WTC11 (cell line): ENCODE measurements around the gene ZMIZ1.

Experiments
- ETV6 ChIP-seq: sonication (generic); formaldehyde crosslinking; IDR thresholded peaks from 2 replicates; pipeline ENCODE4 v1.8.1; 2022; ENCODE audit warnings: mild to moderate bottlenecking, missing genetic modification reagents
- TF ChIP-seq, protein P1 (sequence below): fragments of 200-600 bp; IDR thresholded peaks from 2 replicates; pipeline ENCODE4 v1.8.0; 2022; ENCODE audit warnings: antibody characterized with exemption
- TF ChIP-seq, protein P2 (sequence below): sonication (generic); formaldehyde crosslinking; IDR thresholded peaks from 2 replicates; pipeline ENCODE4 v1.8.0; 2023; ENCODE audit warnings: missing genetic modification reagents, mild to moderate bottlenecking, borderline replicate concordance

DNA sequence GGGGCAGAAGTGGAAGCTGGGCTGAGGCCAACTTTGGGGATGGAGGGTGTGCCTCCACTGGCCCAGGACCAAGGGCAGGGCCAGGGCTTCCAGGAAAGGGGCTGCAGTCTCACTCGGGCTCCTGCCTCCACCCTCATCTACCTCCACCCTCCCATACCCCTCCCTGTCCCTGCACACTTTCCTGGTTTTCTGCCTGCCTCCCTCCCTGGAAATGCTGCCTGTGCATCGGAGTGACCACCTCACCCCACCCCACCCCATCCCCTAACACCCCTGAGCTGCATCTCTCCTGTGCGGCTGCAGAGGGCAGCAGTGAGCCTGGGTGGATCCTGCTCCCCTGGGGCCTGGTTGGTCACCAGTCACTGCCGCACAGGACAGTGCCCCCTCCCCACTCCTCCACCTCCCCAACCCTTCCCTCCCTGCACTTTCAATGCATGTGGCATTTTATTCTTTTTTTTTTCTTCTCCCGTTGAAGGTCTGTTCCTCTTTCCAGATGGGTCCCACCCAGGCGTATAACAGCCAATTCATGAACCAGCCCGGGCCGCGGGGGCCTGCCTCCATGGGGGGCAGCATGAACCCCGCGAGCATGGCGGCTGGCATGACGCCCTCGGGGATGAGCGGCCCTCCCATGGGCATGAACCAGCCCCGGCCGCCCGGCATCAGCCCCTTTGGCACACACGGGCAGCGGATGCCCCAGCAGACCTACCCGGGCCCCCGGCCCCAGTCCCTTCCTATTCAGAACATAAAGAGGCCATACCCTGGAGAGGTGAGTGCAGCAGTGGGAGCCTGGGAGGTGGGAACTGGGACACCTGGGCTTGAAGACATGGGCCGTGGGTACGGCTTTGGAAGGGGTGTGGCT is 224.4 kb downstream of the ZMIZ1 start:
- TF ChIP-seq, protein P1, sequence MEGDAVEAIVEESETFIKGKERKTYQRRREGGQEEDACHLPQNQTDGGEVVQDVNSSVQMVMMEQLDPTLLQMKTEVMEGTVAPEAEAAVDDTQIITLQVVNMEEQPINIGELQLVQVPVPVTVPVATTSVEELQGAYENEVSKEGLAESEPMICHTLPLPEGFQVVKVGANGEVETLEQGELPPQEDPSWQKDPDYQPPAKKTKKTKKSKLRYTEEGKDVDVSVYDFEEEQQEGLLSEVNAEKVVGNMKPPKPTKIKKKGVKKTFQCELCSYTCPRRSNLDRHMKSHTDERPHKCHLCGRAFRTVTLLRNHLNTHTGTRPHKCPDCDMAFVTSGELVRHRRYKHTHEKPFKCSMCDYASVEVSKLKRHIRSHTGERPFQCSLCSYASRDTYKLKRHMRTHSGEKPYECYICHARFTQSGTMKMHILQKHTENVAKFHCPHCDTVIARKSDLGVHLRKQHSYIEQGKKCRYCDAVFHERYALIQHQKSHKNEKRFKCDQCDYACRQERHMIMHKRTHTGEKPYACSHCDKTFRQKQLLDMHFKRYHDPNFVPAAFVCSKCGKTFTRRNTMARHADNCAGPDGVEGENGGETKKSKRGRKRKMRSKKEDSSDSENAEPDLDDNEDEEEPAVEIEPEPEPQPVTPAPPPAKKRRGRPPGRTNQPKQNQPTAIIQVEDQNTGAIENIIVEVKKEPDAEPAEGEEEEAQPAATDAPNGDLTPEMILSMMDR = peak; percentile 53
- TF ChIP-seq, protein P2, sequence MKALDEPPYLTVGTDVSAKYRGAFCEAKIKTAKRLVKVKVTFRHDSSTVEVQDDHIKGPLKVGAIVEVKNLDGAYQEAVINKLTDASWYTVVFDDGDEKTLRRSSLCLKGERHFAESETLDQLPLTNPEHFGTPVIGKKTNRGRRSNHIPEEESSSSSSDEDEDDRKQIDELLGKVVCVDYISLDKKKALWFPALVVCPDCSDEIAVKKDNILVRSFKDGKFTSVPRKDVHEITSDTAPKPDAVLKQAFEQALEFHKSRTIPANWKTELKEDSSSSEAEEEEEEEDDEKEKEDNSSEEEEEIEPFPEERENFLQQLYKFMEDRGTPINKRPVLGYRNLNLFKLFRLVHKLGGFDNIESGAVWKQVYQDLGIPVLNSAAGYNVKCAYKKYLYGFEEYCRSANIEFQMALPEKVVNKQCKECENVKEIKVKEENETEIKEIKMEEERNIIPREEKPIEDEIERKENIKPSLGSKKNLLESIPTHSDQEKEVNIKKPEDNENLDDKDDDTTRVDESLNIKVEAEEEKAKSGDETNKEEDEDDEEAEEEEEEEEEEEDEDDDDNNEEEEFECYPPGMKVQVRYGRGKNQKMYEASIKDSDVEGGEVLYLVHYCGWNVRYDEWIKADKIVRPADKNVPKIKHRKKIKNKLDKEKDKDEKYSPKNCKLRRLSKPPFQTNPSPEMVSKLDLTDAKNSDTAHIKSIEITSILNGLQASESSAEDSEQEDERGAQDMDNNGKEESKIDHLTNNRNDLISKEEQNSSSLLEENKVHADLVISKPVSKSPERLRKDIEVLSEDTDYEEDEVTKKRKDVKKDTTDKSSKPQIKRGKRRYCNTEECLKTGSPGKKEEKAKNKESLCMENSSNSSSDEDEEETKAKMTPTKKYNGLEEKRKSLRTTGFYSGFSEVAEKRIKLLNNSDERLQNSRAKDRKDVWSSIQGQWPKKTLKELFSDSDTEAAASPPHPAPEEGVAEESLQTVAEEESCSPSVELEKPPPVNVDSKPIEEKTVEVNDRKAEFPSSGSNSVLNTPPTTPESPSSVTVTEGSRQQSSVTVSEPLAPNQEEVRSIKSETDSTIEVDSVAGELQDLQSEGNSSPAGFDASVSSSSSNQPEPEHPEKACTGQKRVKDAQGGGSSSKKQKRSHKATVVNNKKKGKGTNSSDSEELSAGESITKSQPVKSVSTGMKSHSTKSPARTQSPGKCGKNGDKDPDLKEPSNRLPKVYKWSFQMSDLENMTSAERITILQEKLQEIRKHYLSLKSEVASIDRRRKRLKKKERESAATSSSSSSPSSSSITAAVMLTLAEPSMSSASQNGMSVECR = no peak
- TF ChIP-seq ETV6 (CRISPR knock-in tag) = no peak
